Body of pancreas (tissue), 4 donors: Measurements from ENCODE around the gene VIT. TPM values are rescaled to one million over a fixed set of nuclear protein-coding genes. Genes with fewer than 3 reads are reported as not detected.

Experiments
- ATAC-seq: fragments of 150-250 bp; one replicate; pipeline ENCODE4 v1.9.1; 2016
- DNase-seq, 4 donors: peaks; one replicate each; pipeline ENCODE4 v3.0.0-alpha.2; 2019
- H3K27ac ChIP-seq, 4 donors: fragments of 200-600 bp; sonication (generic); 1 replicate in 3 of 4; 2 replicates in 1 of 4; pipeline versions ENCODE4 v1.5.1 to v1.6.1; 2016 to 2019; ENCODE audit warnings: mild to moderate bottlenecking in 1 of 4, mixed read lengths in 1 of 4, moderate library complexity in 1 of 4
- H3K27me3 ChIP-seq, 2 donors: fragments of 200-600 bp; sonication (generic); one replicate each; pipeline ENCODE4 v1.6.0; 2016; ENCODE audit warnings: mild to moderate bottlenecking in 1 of 2
- H3K36me3 ChIP-seq, 2 donors: fragments of 200-600 bp; sonication (generic); replicated peaks in 1 of 2; 2 replicates each; pipeline ENCODE4 v1.5.1; 2016; ENCODE audit warnings: low read depth in 2 of 2; ENCODE audit not compliant: insufficient read depth in 1 of 2
- H3K4me1 ChIP-seq: fragments of 200-600 bp; sonication (generic); one replicate; pipeline ENCODE4 v1.6.0; 2016
- H3K4me3 ChIP-seq, 2 donors: fragments of 200-600 bp; sonication (generic); 1 replicate in 1 of 2; 2 replicates in 1 of 2; pipeline ENCODE4 v1.5.1; 2016 to 2019
- H3K9me3 ChIP-seq, 3 donors: fragments of 200-600 bp; sonication (generic); 1 replicate in 2 of 3; 2 replicates in 1 of 3; pipeline ENCODE4 v1.5.1; 2016
- POLR2A ChIP-seq, 3 donors: fragments of 450-650 bp; IDR thresholded peaks; one replicate each; pipeline ENCODE4 v1.6.1; 2016; ENCODE audit warnings: antibody characterized with exemption in 3 of 3, mild to moderate bottlenecking in 2 of 3
- WGBS, 2 donors: methylation state at CpG; one replicate each; pipeline ENCODE4 v1.1.5; 2017; 5-methylcytosine and 5-hydroxymethylcytosine counted together
- intact Hi-C: fragments of 100-400 bp; cut with DNase I; formaldehyde crosslinking; loops from one replicate; pipeline ENCODE4 v1.15.1; 2023
- total RNA-seq, 2 donors: library from RNA; depleted of rRNA; stranded (reverse); fragments of >200 nt; gene quantifications; one replicate each; pipeline ENCODE4 v1.1.0, GENCODE V29; 2016
- TF ChIP-seq, protein P1 (sequence below), 7 experiments: fragments of 450-650 bp in 4 of 7; fragments of 200-600 bp in 3 of 7; sonication (generic) in 3 of 7; IDR thresholded peaks; one replicate each; pipeline ENCODE4 v1.5.1; 2016 to 2019; ENCODE audit warnings: antibody characterized with exemption in 7 of 7

Gene VIT
- total RNA-seq, 2 donors from 2014 or later = 0.99 to 2.6 TPM

GRCh38 chr2:36729067-36729466, 32.6 kb downstream of the VIT start:
- Histone ChIP-seq H3K36me3 (no peaks in the 10 kb centered on the region), H3K27me3 (no peaks in the 10 kb centered on the region), H3K4me1 (no peaks in the 10 kb centered on the region), H3K27ac (no peak overlapping the region), H3K9me3 (peaks cover 0 to 5% (median 0%) of the 10 kb centered on the region in 3 donors), H3K4me3 (no peak overlapping the region)
- 53 to 65% methylated on average over 4 of the region's 4 CpGs for WGBS, 2 donors
- intact Hi-C loops = no loop called here
- no peak for TF ChIP-seq POLR2A (IDR thresholded peaks at IDR 0.05)
- TF ChIP-seq, protein P1, sequence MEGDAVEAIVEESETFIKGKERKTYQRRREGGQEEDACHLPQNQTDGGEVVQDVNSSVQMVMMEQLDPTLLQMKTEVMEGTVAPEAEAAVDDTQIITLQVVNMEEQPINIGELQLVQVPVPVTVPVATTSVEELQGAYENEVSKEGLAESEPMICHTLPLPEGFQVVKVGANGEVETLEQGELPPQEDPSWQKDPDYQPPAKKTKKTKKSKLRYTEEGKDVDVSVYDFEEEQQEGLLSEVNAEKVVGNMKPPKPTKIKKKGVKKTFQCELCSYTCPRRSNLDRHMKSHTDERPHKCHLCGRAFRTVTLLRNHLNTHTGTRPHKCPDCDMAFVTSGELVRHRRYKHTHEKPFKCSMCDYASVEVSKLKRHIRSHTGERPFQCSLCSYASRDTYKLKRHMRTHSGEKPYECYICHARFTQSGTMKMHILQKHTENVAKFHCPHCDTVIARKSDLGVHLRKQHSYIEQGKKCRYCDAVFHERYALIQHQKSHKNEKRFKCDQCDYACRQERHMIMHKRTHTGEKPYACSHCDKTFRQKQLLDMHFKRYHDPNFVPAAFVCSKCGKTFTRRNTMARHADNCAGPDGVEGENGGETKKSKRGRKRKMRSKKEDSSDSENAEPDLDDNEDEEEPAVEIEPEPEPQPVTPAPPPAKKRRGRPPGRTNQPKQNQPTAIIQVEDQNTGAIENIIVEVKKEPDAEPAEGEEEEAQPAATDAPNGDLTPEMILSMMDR (IDR thresholded peaks at IDR 0.05) = no peak
- DNase-seq (no peak), ATAC-seq (no peak)

DNA sequence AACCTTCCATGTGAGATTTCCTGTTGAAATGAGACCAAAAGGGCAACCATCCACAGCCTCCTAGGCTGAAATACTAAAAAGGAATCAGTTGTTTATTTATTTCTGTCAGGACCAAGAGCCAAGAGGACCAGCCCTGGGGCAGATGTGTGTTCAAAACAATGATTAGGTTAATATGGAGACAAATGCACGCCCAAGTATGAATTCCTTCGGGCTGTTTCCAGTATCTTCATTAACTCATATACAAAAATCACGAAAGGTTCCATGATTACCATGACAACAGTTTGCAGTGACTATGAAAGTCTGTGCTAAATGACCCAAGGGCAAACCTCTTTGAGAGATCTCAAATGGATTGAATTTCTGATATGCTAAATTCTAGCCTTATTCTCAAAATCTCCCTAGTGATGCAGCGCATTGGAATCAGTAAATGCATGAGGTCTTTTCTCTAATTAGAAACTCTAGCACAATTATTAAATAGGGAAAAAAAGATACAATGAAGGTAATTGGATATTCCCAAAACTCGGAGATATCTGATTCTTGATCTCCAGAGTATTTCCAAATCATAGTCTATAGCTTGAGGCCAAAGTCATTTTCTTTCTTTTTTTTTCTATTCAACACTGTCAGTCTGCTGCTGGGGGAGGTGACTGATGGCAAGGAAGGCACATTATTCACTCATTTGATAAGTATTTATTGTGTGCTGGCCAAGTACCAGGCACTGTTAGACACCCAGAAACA, 35.6 kb downstream of the VIT start:
- Histone ChIP-seq H3K9me3 (peaks cover 0 to 5% (median 0%) of the 10 kb centered on the region in 3 donors), H3K4me3 (no peak overlapping the region), H3K36me3 (no peaks in the 10 kb centered on the region), H3K4me1 (no peaks in the 10 kb centered on the region), H3K27me3 (no peaks in the 10 kb centered on the region), H3K27ac (no peak overlapping the region)
- TF ChIP-seq, protein P1 (IDR thresholded peaks at IDR 0.05) = no peak
- no peak for TF ChIP-seq POLR2A (IDR thresholded peaks at IDR 0.05)
- 43 to 44% methylated on average over 5 of the region's 5 CpGs for WGBS, 2 donors
- ATAC-seq (no peak), DNase-seq (no peak)
- intact Hi-C loops = no loop called here

DNA sequence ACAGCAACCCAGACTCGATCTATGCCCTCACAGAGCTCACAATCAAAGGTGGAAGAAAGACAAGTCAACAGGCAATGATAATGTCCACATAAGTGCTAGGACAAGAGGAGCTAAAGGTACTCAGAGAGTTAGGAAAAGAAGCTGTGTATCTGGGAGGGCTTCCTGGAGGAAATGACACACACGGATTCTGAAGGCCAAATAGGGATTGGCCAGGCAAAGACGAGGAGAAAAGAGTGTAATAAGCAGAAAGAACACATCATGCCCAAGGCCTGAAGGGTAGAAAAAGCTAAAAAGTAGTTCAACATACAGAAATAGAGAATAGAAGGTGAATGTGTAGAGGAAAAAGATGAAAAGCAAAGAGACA, 36.1 kb downstream of the VIT start:
- Histone ChIP-seq H3K36me3 (no peaks in the 10 kb centered on the region), H3K4me3 (no peak overlapping the region), H3K4me1 (no peaks in the 10 kb centered on the region), H3K9me3 (peaks cover 0 to 5% (median 0%) of the 10 kb centered on the region in 3 donors), H3K27ac (no peak overlapping the region), H3K27me3 (no peaks in the 10 kb centered on the region)
- no peak for DNase-seq
- intact Hi-C loops = no loop called here
- TF ChIP-seq, protein P1 (IDR thresholded peaks at IDR 0.05) = no peak
- TF ChIP-seq POLR2A (IDR thresholded peaks at IDR 0.05) = no peak
- no peak for ATAC-seq
- 50 to 57% methylated on average over 3 of the region's 3 CpGs for WGBS, 2 donors

DNA sequence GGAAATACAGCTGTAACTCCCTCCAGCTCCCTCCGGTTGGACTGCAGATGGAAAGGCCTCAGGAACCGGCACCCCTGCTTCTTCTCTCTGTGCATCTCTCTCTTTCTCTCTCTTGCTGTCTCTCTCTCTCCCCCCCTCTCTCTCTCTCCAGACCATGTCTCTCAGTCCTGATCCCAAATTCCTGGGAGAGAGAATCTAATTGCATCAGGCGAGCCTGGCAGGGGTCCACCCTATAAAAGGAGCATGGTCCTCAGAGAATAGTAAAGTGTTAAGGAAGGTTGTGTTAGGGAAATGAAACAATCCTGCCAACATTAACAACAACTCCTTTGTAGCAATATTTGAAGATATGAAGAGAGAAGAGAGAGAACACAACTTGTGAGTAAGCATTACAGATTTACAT, 36.7 kb downstream of the VIT start:
- intact Hi-C loops = no loop called here
- WGBS, 2 donors = 61 to 88% methylated on average over 3 of the region's 3 CpGs
- no peaks in the 10 kb centered on the region for H3K36me3 ChIP-seq
- H3K27ac ChIP-seq = no peak overlapping the region
- no peak for DNase-seq
- H3K4me3 ChIP-seq = no peak overlapping the region
- H3K27me3 ChIP-seq = no peaks in the 10 kb centered on the region
- no peak for TF ChIP-seq POLR2A (IDR thresholded peaks at IDR 0.05)
- TF ChIP-seq, protein P1 (IDR thresholded peaks at IDR 0.05) = no peak
- peaks cover 0 to 5% (median 0%) of the 10 kb centered on the region in 3 donors for H3K9me3 ChIP-seq
- no peak for ATAC-seq
- no peaks in the 10 kb centered on the region for H3K4me1 ChIP-seq

GRCh38 chr2:36734304-36734703, 37.8 kb downstream of the VIT start:
- TF ChIP-seq POLR2A (IDR thresholded peaks at IDR 0.05) = no peak
- TF ChIP-seq, protein P1 (IDR thresholded peaks at IDR 0.05) = no peak
- intact Hi-C loops = no loop called here
- Histone ChIP-seq H3K36me3 (no peaks in the 10 kb centered on the region), H3K27me3 (no peaks in the 10 kb centered on the region), H3K4me3 (no peak overlapping the region), H3K9me3 (peaks cover 0 to 5% (median 0%) of the 10 kb centered on the region in 3 donors), H3K27ac (no peak overlapping the region), H3K4me1 (no peaks in the 10 kb centered on the region)
- WGBS, 2 donors = 52 to 66% methylated on average over 2 of the region's 2 CpGs
- DNase-seq (no peak), ATAC-seq (no peak)
